Measurements from ENCODE around the gene ABHD14A. TPM values are rescaled to one million over a fixed set of nuclear protein-coding genes. Genes with fewer than 3 reads are reported as not detected.

The ABHD14A gene
- total and polyA plus RNA-seq, 2 of the 4 experiments (the other 2 are of a cell fraction): 3.4 to 10.0 TPM

DNA sequence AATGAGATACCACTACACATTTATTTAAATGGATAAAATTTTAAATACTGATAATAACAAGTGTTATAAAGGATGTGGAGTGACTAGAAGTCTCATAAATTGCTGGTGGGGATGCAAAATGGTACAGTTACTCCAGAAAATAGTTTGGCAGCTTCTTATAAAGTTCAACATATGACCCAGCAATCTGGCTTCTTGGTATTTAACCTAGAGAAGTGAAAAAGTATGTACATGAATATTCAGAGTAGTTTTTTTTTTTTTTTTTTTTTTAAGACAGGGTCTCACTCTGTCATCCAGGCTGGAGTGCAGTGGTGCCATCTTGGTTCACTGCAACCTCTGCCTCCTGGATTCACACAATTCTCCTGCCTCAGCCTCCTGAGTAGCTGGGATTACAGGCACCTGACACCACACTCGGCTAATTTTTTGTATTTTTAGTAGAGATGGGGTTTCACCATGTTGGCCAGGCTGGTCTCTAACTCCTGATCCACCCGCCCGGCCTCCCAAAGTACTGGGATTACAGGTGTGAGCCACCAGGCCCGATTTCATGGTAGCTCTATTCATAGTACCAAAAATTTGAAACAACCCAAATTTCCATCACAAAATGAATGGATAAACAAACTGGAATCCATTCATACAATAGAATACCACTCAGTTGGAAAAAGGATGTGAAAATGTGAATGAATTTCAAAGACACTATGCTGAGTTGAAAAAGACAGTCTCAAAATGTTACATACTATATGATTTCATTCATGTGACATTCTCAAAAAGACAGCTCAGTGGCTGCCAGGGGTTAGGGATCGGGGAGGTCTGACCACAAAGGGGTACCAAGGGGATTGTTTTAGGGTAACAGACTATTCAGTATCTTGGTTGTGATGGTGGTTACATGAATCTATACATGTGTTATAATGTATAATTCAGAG, 47.5 kb upstream of the ABHD14A start:
- no peaks in the 10 kb centered on the region for H3K9me1 ChIP-seq (ENCODE audit: insufficient read depth, low read length)
- no peak overlapping the region for H3K9ac ChIP-seq (ENCODE audit: low read depth, low read length)
- H3K27ac ChIP-seq (ENCODE audit: insufficient read depth, low read length): no peak overlapping the region
- H2BK15ac ChIP-seq (ENCODE audit: low read depth, low read length): no peak overlapping the region
- no peak overlapping the region for H3K56ac ChIP-seq (ENCODE audit: extremely low read depth, insufficient read depth, low read length)
- H4K5ac ChIP-seq (ENCODE audit: low read depth, low read length): no peak overlapping the region
- no peaks in the 10 kb centered on the region for H3K9me3 ChIP-seq (ENCODE audit: control insufficient read depth, insufficient read depth, low read length)
- no peak overlapping the region for H3K4me3 ChIP-seq (ENCODE audit: insufficient read depth, low read depth, low read length)
- H3K4me1 ChIP-seq (ENCODE audit: control insufficient read depth, insufficient read depth, low read length): no peaks in the 10 kb centered on the region
- ATAC-seq (ENCODE audit: low read depth) (no peak), DNase-seq (no peak)
- no peak overlapping the region for H4K91ac ChIP-seq (ENCODE audit: insufficient read depth, low read depth, low read length)
- CTCF ChIA-PET: no interaction called here
- no peak overlapping the region for H2BK20ac ChIP-seq (ENCODE audit: low read depth, low read length)
- dilution Hi-C loops (cut with HindIII; ENCODE audit: low sequenced_read_pairs, unreplicated experiment): no loop called here
- H2AFZ ChIP-seq (replicated peaks; ENCODE audit: low read length, poor library complexity): no peak overlapping the region
- no peak overlapping the region for H3K4me2 ChIP-seq (ENCODE audit: low read depth, low read length)
- no peak overlapping the region for H3K4ac ChIP-seq (ENCODE audit: low read depth, low read length)
- no peak overlapping the region for H4K8ac ChIP-seq (ENCODE audit: low read depth in 2 of 2, low read length in 2 of 2)
- H2BK5ac ChIP-seq (ENCODE audit: low read depth, low read length, poor library complexity, severe bottlenecking): no peak overlapping the region
- H2BK120ac ChIP-seq (ENCODE audit: low read depth, low read length): no peak overlapping the region
- H2AK5ac ChIP-seq (ENCODE audit: low read depth, low read length): no peak overlapping the region
- H3K23ac ChIP-seq (ENCODE audit: low read depth, low read length): no peak overlapping the region
- in situ Hi-C loops (cut with MboI; ENCODE audit: low sequenced_read_pairs): loop anchor here (25.0 kb wide), 1 partner anchor 540 kb away; the partner anchor contains the start of genes MANF and RBM15B
- H3K79me1 ChIP-seq (ENCODE audit: low read depth in 1 of 2, low read length in 2 of 2): no peaks in the 10 kb centered on the region
- no peaks in the 10 kb centered on the region for H4K20me1 ChIP-seq (ENCODE audit: insufficient read depth, low read length)
- H2AK9ac ChIP-seq (replicated peaks; ENCODE audit: low read depth, low read length, poor library complexity): no peak overlapping the region
- BruUV-seq (replicated peaks): no TSS peak
- no CpG with 5 or more reads among the region's 5 CpGs for WGBS, 2 experiments (ENCODE audit: extremely low coverage in 2 of 2, insufficient read length in 1 of 2)
- POLR2A ChIA-PET (ENCODE audit: unreplicated experiment): no interaction called here
- no peak overlapping the region for H3K14ac ChIP-seq (replicated peaks; ENCODE audit: low read depth, low read length)
- no peaks in the 10 kb centered on the region for H3K27me3 ChIP-seq (ENCODE audit: control insufficient read depth, insufficient read depth, low read length)
- intact Hi-C loops (cut with micrococcal nuclease): loop anchor here (10.0 kb wide), 1 partner anchor 593 kb away; no protein-coding TSS in a partner anchor
- no peak overlapping the region for H3K18ac ChIP-seq (ENCODE audit: low read depth, low read length)
- H3K36me3 ChIP-seq (ENCODE audit: control insufficient read depth, insufficient read depth, low read length): peaks cover 7% of the 10 kb centered on the region
- TF ChIP-seq FOS (IDR thresholded peaks at IDR 0.05; ENCODE audit: low read depth, low read length) (no peak), BHLHE40 (IDR thresholded peaks at IDR 0.05; ENCODE audit: low read depth, low read length) (no peak), MAZ (IDR thresholded peaks at IDR 0.05; ENCODE audit: borderline replicate concordance, low read depth, low read length) (no peak), RAD21 (IDR thresholded peaks at IDR 0.05; ENCODE audit: low read length) (no peak), MXI1 (IDR thresholded peaks at IDR 0.05; ENCODE audit: borderline replicate concordance, low read depth, low read length) (no peak), MAFK (IDR thresholded peaks at IDR 0.05; ENCODE audit: low read depth, low read length) (no peak), POLR2A (IDR thresholded peaks at IDR 0.05; ENCODE audit: low read depth, low read length) (no peak), CHD1 (IDR thresholded peaks at IDR 0.05; ENCODE audit: low read depth, low read length) (no peak), SMC3 (IDR thresholded peaks at IDR 0.05; ENCODE audit: low read depth, low read length) (no peak), RFX5 (IDR thresholded peaks at IDR 0.05; ENCODE audit: low read depth, low read length) (no peak), NFE2L2 (IDR thresholded peaks at IDR 0.05; ENCODE audit: low read depth, low read length) (no peak), ELK1 (IDR thresholded peaks at IDR 0.05; ENCODE audit: borderline replicate concordance, low read depth, low read length) (no peak), USF2 (IDR thresholded peaks at IDR 0.05; ENCODE audit: low read depth, low read length) (no peak), RCOR1 (IDR thresholded peaks at IDR 0.05; ENCODE audit: insufficient replicate concordance, low read length) (no peak)
- TF ChIP-seq, protein P1, sequence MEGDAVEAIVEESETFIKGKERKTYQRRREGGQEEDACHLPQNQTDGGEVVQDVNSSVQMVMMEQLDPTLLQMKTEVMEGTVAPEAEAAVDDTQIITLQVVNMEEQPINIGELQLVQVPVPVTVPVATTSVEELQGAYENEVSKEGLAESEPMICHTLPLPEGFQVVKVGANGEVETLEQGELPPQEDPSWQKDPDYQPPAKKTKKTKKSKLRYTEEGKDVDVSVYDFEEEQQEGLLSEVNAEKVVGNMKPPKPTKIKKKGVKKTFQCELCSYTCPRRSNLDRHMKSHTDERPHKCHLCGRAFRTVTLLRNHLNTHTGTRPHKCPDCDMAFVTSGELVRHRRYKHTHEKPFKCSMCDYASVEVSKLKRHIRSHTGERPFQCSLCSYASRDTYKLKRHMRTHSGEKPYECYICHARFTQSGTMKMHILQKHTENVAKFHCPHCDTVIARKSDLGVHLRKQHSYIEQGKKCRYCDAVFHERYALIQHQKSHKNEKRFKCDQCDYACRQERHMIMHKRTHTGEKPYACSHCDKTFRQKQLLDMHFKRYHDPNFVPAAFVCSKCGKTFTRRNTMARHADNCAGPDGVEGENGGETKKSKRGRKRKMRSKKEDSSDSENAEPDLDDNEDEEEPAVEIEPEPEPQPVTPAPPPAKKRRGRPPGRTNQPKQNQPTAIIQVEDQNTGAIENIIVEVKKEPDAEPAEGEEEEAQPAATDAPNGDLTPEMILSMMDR (conservative IDR thresholded peaks at IDR 0.05; ENCODE audit: low read depth, low read length): no peak
